Measurements from ENCODE around the gene GOLGA2.

GRCh38 chr9:128249558-128249907 is 26.3 kb downstream of the GOLGA2 start:
- TF ChIP-seq CTCF (IDR thresholded peaks at IDR 0.05 in 4 of 5, conservative IDR thresholded peaks at IDR 0.05 in 1 of 5) (no peak), POLR2A (IDR thresholded peaks at IDR 0.05) (no peak)
